ENCODE results near the gene NLGN3.
A peak's percentile ranks its signal among the peaks of the same experiment; 100 is the strongest.

The NLGN3 gene

DNA sequence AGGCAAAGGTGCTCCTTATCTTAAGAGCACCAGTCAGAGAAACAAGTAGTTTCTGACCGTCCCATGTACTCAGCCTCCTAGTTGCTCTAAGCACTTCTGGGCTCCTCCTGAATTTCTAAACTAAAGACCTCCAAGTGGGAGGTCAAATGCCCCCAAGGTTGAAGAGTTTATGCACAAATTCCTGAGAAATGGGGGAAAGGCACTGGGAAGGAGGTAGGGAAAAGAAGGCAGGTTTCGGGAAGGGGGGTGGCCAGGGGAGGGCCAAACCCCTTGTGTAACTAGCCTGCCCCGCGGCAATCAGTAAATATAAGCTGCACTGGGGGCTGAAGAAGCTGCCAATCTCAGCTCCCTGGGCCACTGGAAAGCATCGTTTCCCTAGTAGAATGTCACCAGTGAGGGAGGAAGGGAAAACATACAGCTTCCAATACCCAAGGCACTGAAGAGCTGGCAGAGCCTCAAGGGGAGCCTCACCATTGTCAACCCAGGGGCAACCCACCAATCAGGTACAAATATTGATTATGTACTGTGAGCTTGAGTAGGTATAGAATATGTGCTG, 45.6 kb upstream of the NLGN3 start:
- no peak overlapping the region for H3K4me3 ChIP-seq (ENCODE audit: low read depth, low read length)
- TF ChIP-seq, protein P1, sequence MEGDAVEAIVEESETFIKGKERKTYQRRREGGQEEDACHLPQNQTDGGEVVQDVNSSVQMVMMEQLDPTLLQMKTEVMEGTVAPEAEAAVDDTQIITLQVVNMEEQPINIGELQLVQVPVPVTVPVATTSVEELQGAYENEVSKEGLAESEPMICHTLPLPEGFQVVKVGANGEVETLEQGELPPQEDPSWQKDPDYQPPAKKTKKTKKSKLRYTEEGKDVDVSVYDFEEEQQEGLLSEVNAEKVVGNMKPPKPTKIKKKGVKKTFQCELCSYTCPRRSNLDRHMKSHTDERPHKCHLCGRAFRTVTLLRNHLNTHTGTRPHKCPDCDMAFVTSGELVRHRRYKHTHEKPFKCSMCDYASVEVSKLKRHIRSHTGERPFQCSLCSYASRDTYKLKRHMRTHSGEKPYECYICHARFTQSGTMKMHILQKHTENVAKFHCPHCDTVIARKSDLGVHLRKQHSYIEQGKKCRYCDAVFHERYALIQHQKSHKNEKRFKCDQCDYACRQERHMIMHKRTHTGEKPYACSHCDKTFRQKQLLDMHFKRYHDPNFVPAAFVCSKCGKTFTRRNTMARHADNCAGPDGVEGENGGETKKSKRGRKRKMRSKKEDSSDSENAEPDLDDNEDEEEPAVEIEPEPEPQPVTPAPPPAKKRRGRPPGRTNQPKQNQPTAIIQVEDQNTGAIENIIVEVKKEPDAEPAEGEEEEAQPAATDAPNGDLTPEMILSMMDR (IDR thresholded peaks at IDR 0.05; ENCODE audit: insufficient read depth, low read depth, low read length, missing control alignments), result no peak
- DNase-seq (ENCODE audit: low read depth), result no peak

DNA sequence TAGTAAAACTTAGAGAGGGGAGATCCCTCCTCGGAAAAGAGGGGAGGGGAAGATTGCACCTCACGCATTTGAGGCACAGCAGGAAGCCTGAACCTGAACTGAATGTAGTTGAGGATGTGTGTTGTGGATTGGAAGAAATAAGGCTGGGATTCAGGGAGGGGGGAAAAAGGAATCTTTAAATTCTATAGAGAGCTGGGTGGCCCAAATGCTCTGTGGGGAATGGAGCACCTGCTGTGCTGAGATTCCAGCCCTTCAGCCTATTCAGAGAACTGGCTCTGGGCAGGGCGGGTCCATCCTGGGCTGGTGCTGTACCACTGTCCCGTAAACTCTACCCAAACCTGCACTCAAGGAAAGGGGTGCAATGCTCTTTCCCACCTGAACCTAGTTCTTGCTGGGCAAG, 44.9 kb upstream of the NLGN3 start:
- H3K4me3 ChIP-seq (ENCODE audit: low read depth, low read length), result no peak overlapping the region
- no peak for DNase-seq (ENCODE audit: low read depth)
- TF ChIP-seq, protein P1 (IDR thresholded peaks at IDR 0.05; ENCODE audit: insufficient read depth, low read depth, low read length, missing control alignments), result no peak

DNA sequence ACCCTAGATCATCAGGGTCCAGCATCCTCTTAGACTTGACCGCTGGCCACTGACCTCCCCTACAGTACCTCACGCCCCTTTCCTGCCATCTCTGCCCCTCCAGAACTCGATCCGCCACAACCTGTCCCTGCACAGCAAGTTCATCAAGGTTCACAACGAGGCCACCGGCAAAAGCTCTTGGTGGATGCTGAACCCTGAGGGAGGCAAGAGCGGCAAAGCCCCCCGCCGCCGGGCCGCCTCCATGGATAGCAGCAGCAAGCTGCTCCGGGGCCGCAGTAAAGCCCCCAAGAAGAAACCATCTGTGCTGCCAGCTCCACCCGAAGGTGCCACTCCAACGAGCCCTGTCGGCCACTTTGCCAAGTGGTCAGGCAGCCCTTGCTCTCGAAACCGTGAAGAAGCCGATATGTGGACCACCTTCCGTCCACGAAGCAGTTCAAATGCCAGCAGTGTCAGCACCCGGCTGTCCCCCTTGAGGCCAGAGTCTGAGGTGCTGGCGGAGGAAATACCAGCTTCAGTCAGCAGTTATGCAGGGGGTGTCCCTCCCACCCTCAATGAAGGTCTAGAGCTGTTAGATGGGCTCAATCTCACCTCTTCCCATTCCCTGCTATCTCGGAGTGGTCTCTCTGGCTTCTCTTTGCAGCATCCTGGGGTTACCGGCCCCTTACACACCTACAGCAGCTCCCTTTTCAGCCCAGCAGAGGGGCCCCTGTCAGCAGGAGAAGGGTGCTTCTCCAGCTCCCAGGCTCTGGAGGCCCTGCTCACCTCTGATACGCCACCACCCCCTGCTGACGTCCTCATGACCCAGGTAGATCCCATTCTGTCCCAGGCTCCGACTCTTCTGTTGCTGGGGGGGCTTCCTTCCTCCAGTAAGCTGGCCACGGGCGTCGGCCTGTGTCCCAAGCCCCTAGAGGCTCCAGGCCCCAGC, 43.8 kb upstream of the NLGN3 start:
- TF ChIP-seq, protein P1 (IDR thresholded peaks at IDR 0.05; ENCODE audit: insufficient read depth, low read depth, low read length, missing control alignments), result no peak
- DNase-seq (ENCODE audit: low read depth), result no peak
- no peak overlapping the region for H3K4me3 ChIP-seq (ENCODE audit: low read depth, low read length)

DNA sequence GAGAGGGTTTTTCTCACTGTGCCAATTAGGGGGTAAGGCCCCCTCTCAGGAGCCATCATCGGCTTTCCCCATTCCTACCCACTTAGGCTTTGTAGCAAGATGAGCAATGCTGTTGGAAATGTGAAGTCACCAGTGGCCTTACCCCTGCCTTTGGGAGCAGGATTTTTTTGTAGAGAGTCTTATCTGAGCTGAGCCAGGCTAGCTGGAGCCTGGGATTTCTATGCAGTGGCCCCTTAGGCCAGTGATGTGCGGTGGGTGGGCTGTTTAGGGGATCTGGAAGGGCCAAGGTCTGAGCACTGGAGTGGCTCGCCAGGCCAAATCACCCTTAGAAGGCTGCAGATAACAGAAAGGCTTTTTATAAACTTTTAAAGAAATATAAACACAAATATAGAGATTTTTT, 42.3 kb upstream of the NLGN3 start:
- TF ChIP-seq, protein P1 (IDR thresholded peaks at IDR 0.05; ENCODE audit: insufficient read depth, low read depth, low read length, missing control alignments), result no peak
- H3K4me3 ChIP-seq (ENCODE audit: low read depth, low read length), result no peak overlapping the region
- no peak for DNase-seq (ENCODE audit: low read depth)

- no peak overlapping the region for H3K4me3 ChIP-seq (ENCODE audit: low read depth, low read length)
- TF ChIP-seq, protein P1 (IDR thresholded peaks at IDR 0.05; ENCODE audit: insufficient read depth, low read depth, low read length, missing control alignments), result no peak
- DNase-seq (ENCODE audit: low read depth), result peak; percentile 46
Measured at GRCh38 chrX:71103110-71103983, 41.3 kb upstream of the NLGN3 start.

DNA sequence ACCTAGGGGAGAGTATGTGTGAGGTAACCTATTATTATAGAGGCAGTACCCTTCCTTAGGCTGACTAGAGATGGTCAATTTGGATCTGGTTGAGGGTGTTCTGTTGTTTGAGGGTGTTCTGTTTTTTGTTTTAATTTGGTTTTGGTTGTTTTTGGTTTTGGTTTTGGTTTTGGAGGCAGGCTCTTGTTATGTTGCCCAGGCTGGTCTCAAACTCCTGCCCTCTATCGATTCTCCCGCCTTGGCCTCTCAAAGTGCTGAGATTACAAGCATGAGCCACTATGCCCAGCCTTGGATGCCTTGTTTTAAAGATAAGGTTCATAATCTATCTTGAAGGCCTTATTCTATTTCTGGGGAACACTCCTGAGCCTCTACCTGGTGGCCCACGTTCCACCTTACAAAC, 39.0 kb upstream of the NLGN3 start:
- H3K4me3 ChIP-seq (ENCODE audit: low read depth, low read length), result no peak overlapping the region
- TF ChIP-seq, protein P1 (IDR thresholded peaks at IDR 0.05; ENCODE audit: insufficient read depth, low read depth, low read length, missing control alignments), result no peak
- DNase-seq (ENCODE audit: low read depth), result no peak

All from GM12865 (cell line).